H1 (cell line): Measurements from ENCODE around the gene SLC34A1. TPM values are rescaled to one million over a fixed set of nuclear protein-coding genes. Genes with fewer than 3 reads are reported as not detected.

Experiments used
- CTCF ChIA-PET: fragments of 300-600 bp; sonication (Branson Sonifier 250); formaldehyde crosslinking; loops from one replicate; lab custom pipeline; 2021; ENCODE audit not compliant: partially characterized antibody; lab: Charles Lee
- POLR2A ChIA-PET: fragments of 300-600 bp; sonication (Branson Sonifier 250); formaldehyde crosslinking; loops from one replicate; lab custom pipeline; 2021; ENCODE audit warnings: inconsistent platforms; ENCODE audit not compliant: partially characterized antibody; lab: Charles Lee
- DNase-seq, 2 experiments: peaks; one replicate each; pipeline versions ENCODE4 v3.0.0 to v3.0.0-alpha.2; 2010 to 2022; ENCODE audit warnings: low spot score in 2 of 2, low read depth in 1 of 2, mixed read lengths in 1 of 2
- FAIRE-seq: peaks from 2 replicates; lab custom pipeline; 2011; peaks lifted over from hg19 to GRCh38; lab: Jason Lieb, UNC
- H2AFZ ChIP-seq: 2 replicates; pipeline ENCODE4 v1.8.1; 2012; ENCODE audit warnings: low read length, inconsistent platforms
- H2AK5ac ChIP-seq: 2 replicates; pipeline ENCODE4 v1.6.1; 2013; ENCODE audit warnings: low read depth, low read length
- H2BK120ac ChIP-seq: replicated peaks from 2 replicates; pipeline ENCODE3; 2013; ENCODE audit warnings: low read depth, low read length, inconsistent platforms
- H2BK12ac ChIP-seq: 2 replicates; pipeline ENCODE4 v1.6.1; 2013; ENCODE audit warnings: low read depth, low read length
- H2BK15ac ChIP-seq: 2 replicates; pipeline ENCODE4 v1.6.1; 2013; ENCODE audit warnings: low read length
- H2BK20ac ChIP-seq: 2 replicates; pipeline ENCODE4 v1.6.1; 2013; ENCODE audit warnings: low read length
- H2BK5ac ChIP-seq: 2 replicates; pipeline ENCODE4 v1.6.1; 2013; ENCODE audit warnings: low read depth, low read length
- H3K14ac ChIP-seq: 2 replicates; pipeline ENCODE4 v1.6.1; 2013; ENCODE audit warnings: inconsistent platforms; ENCODE audit not compliant: insufficient read length
- H3K18ac ChIP-seq: 2 replicates; pipeline ENCODE4 v1.6.1; 2013; ENCODE audit warnings: low read length; ENCODE audit errors: extremely low read depth
- H3K23ac ChIP-seq: 2 replicates; pipeline ENCODE4 v1.6.1; 2013; ENCODE audit warnings: inconsistent platforms; ENCODE audit not compliant: insufficient read length
- H3K23me2 ChIP-seq: 2 replicates; pipeline ENCODE4 v1.6.1; 2013; ENCODE audit warnings: low read depth, low read length
- H3K27ac ChIP-seq: 2 replicates; pipeline ENCODE4 v1.6.1; 2011; ENCODE audit warnings: low read depth, low read length, inconsistent platforms
- H3K27me3 ChIP-seq, 4 experiments: replicated peaks in 1 of 4; 1 replicate in 1 of 4; 2 replicates in 3 of 4; pipeline versions ENCODE4 v1.6.1 to v1.8.1; 2011 to 2013; ENCODE audit warnings: low read length in 3 of 4, mild to moderate bottlenecking in 3 of 4, inconsistent platforms in 2 of 4, mixed read lengths in 2 of 4, moderate library complexity in 1 of 4; ENCODE audit not compliant: control insufficient read depth in 3 of 4, insufficient read depth in 3 of 4; ENCODE audit errors: extremely low read depth in 1 of 4
- H3K36me3 ChIP-seq, 4 experiments: 2 replicates each; pipeline versions ENCODE4 v1.6.1 to v1.8.1; 2011 to 2013; ENCODE audit warnings: mild to moderate bottlenecking in 4 of 4, low read length in 3 of 4, moderate library complexity in 2 of 4, control low read depth in 1 of 4, inconsistent platforms in 1 of 4; ENCODE audit not compliant: insufficient read depth in 4 of 4, control insufficient read depth in 2 of 4
- H3K4ac ChIP-seq: replicated peaks from 2 replicates; pipeline ENCODE3; 2013; ENCODE audit warnings: low read length, low read depth, mixed read lengths, inconsistent platforms; ENCODE audit not compliant: insufficient read length
- H3K4me1 ChIP-seq, 4 experiments: replicated peaks in 1 of 4; 1 replicate in 1 of 4; 2 replicates in 3 of 4; pipeline versions ENCODE4 v1.6.1 to v1.8.1; 2011 to 2013; ENCODE audit warnings: low read length in 3 of 4, inconsistent platforms in 2 of 4, mixed read lengths in 1 of 4; ENCODE audit not compliant: insufficient read depth in 4 of 4, control insufficient read depth in 3 of 4
- H3K4me2 ChIP-seq, 2 experiments: 2 replicates each; pipeline versions ENCODE4 v1.6.1 to v1.8.1; 2011 to 2013; ENCODE audit warnings: low read depth in 2 of 2, low read length in 2 of 2, control low read depth in 1 of 2, inconsistent platforms in 1 of 2, mild to moderate bottlenecking in 1 of 2; ENCODE audit not compliant: insufficient read depth in 1 of 2
- H3K4me3 ChIP-seq, 4 experiments: fragments of 200-600, 300-600 bp in 1 of 4; sonication (generic), shearing (Covaris generic), sonication (Bioruptor Twin) in 1 of 4; 2 replicates each; pipeline versions ENCODE4 v1.5.1 to v1.8.1; 2011 to 2016; ENCODE audit warnings: low read length in 4 of 4, low read depth in 3 of 4, control low read depth in 2 of 4, inconsistent platforms in 2 of 4, mild to moderate bottlenecking in 2 of 4, mixed read lengths in 1 of 4, moderate library complexity in 1 of 4; ENCODE audit not compliant: insufficient read depth in 2 of 4; ENCODE audit errors: extremely low read depth in 1 of 4
- H3K56ac ChIP-seq: replicated peaks from 2 replicates; pipeline ENCODE3; 2013; ENCODE audit warnings: low read depth, mild to moderate bottlenecking, mixed read lengths, low read length, inconsistent platforms; ENCODE audit not compliant: insufficient read length
- H3K79me1 ChIP-seq: 2 replicates; pipeline ENCODE4 v1.6.1; 2013; ENCODE audit warnings: low read depth, low read length, control low read depth
- H3K79me2 ChIP-seq, 2 experiments: 2 replicates each; pipeline versions ENCODE4 v1.6.1 to v1.8.1; 2012 to 2013; ENCODE audit warnings: low read length in 2 of 2, mild to moderate bottlenecking in 2 of 2, inconsistent platforms in 1 of 2; ENCODE audit not compliant: insufficient read depth in 2 of 2, control insufficient read depth in 1 of 2
- H3K9ac ChIP-seq, 4 experiments: replicated peaks in 1 of 4; 1 replicate in 1 of 4; 2 replicates in 3 of 4; pipeline versions ENCODE4 v1.6.1 to v1.8.1; 2011 to 2013; ENCODE audit warnings: low read depth in 3 of 4, low read length in 3 of 4, control low read depth in 2 of 4, mild to moderate bottlenecking in 2 of 4, moderate library complexity in 2 of 4, inconsistent platforms in 1 of 4; ENCODE audit errors: extremely low read depth in 1 of 4
- H3K9me3 ChIP-seq, 2 experiments: 2 replicates each; pipeline versions ENCODE4 v1.6.1 to v1.8.1; 2012 to 2013; ENCODE audit warnings: mild to moderate bottlenecking in 2 of 2, moderate library complexity in 2 of 2, control low read depth in 1 of 2, inconsistent platforms in 1 of 2, low read depth in 1 of 2, low read length in 1 of 2, mixed read lengths in 1 of 2; ENCODE audit not compliant: insufficient read depth in 2 of 2
- H4K20me1 ChIP-seq, 2 experiments: replicated peaks in 1 of 2; 2 replicates each; pipeline versions ENCODE3 to v1.8.1; 2011 to 2013; ENCODE audit warnings: inconsistent platforms in 2 of 2, low read length in 2 of 2, mild to moderate bottlenecking in 1 of 2; ENCODE audit not compliant: insufficient read depth in 2 of 2, control insufficient read depth in 1 of 2
- H4K5ac ChIP-seq: 2 replicates; pipeline ENCODE4 v1.6.1; 2013; ENCODE audit warnings: low read length, low read depth, mixed read lengths, inconsistent platforms; ENCODE audit not compliant: insufficient read length
- H4K8ac ChIP-seq: 2 replicates; pipeline ENCODE4 v1.8.0; 2013; ENCODE audit warnings: mild to moderate bottlenecking, moderate library complexity, low read length, inconsistent platforms; ENCODE audit not compliant: insufficient read depth; ENCODE audit errors: extremely low read depth
- H4K91ac ChIP-seq: replicated peaks from 2 replicates; pipeline ENCODE3; 2013; ENCODE audit warnings: low read length, mixed read lengths, inconsistent platforms; ENCODE audit not compliant: insufficient read length
- EZH2 ChIP-seq: fragments of 200-600 bp; sonication (generic); IDR thresholded peaks from 2 replicates; pipeline ENCODE4 v1.7.1; 2012; ENCODE audit warnings: low read depth, mild to moderate bottlenecking, moderate library complexity, low read length, inconsistent platforms; ENCODE audit not compliant: severe bottlenecking
- MAFK ChIP-seq: IDR thresholded peaks from 2 replicates; pipeline ENCODE4 v1.6.1; 2012; ENCODE audit warnings: low read depth, mild to moderate bottlenecking, improper control_type of control experiment, low read length
- POU5F1 ChIP-seq: IDR thresholded peaks from 2 replicates; pipeline ENCODE4 v1.6.1; 2011; ENCODE audit warnings: low read depth, mild to moderate bottlenecking, low read length, moderate library complexity
- SP4 ChIP-seq: IDR thresholded peaks from 2 replicates; pipeline ENCODE4 v1.6.1; 2012; ENCODE audit warnings: low read length, inconsistent platforms
- TBP ChIP-seq: IDR thresholded peaks from 2 replicates; pipeline ENCODE4 v1.6.1; 2011; ENCODE audit warnings: low read depth, low read length, improper control_type of control experiment
- WGBS, 2 experiments: shearing (Covaris generic) in 1 of 2; methylation state at CpG; one replicate each; pipeline versions ENCODE4 v1.1.6 to v1.1.7; 2013 to 2015; ENCODE audit warnings: low lambda C conversion rate in 2 of 2, mixed read lengths in 2 of 2, inconsistent platforms in 1 of 2, low coverage in 1 of 2, missing lambda C conversion rate in 1 of 2; ENCODE audit not compliant: insufficient replicate concordance in 2 of 2, insufficient coverage in 1 of 2, insufficient read length in 1 of 2; ENCODE audit errors: extremely low coverage in 1 of 2, missing lambda C conversion rate in 1 of 2; 5-methylcytosine and 5-hydroxymethylcytosine counted together
- polyA plus RNA-seq, 7 experiments: library from polyadenylated mRNA; depleted of rRNA in 3 of 7; stranded (reverse) in 5 of 7; unstranded in 2 of 7; fragments of >200 nt in 5 of 7; fragments of 200-250 nt in 2 of 7; gene quantifications; 1 replicate in 5 of 7; 2 replicates in 1 of 7; 4 replicates in 1 of 7; pipeline versions ENCODE4 v1.2.1 to v1.2.3, GENCODE V29; 2011 to 2013; ENCODE audit warnings: missing spikeins in 2 of 7, mixed read lengths in 2 of 7
- total RNA-seq: library from RNA; stranded (reverse); fragmentation: NEBNext Ultra II Directional; extraction: Animal tissue kit (Norgen Biotek cat#: 25700); gene quantifications from 2 replicates; pipeline ENCODE4 v1.2.1, GENCODE V29; 2021

Gene SLC34A1
- total and polyA plus RNA-seq, 2 of the 8 experiments (the other 6 are each of a cell fraction or from before 2014, with no cell fraction given) = not detected

- ChIA-PET CTCF (interaction anchor here (0.7 to 10.5 kb wide), 16 partner anchors 7 to 100 kb away, joined by 3 to 343 read pairs (median 4); partner anchors contain the start of genes PRR7 and SLC34A1), POLR2A (interaction anchor here (0.6 to 2.5 kb wide), 12 partner anchors 11 to 46 kb away, joined by 3 to 10 read pairs (median 3); partner anchors contain the start of gene PRR7)
- no peak for DNase-seq
- 89% methylated on average over 9 of the region's 9 CpGs; no CpG with 5 or more reads in 1 of the 2 experiments for WGBS, 2 experiments
- Histone ChIP-seq H4K5ac (no peak within 1 kb of the TSS), H3K36me3 (no peaks in the 10 kb centered on the region), H3K79me2 (no peaks in the 10 kb centered on the region), H2AFZ (no peak within 1 kb of the TSS), H2BK5ac (no peak within 1 kb of the TSS), H3K9ac (no peak within 1 kb of the TSS), H3K4me3 (no peak within 1 kb of the TSS), H3K27ac (no peak within 1 kb of the TSS), H3K23ac (no peak within 1 kb of the TSS), H3K4ac (no peak within 1 kb of the TSS), H3K9me3 (no peaks in the 10 kb centered on the region), H4K91ac (no peak within 1 kb of the TSS), H3K23me2 (peaks cover 3% of the 10 kb centered on the region; the same call in 1 of the 2 replicates), H2BK120ac (no peak within 1 kb of the TSS), H4K20me1 (no peaks in the 10 kb centered on the region), H3K4me1 (peaks cover 0 to 7% (median 3%) of the 10 kb centered on the region in 4 experiments; a peak in 4 of 7 replicates), H3K79me1 (no peaks in the 10 kb centered on the region), H2AK5ac (no peak within 1 kb of the TSS), H2BK12ac (no peak within 1 kb of the TSS), H3K4me2 (no peak within 1 kb of the TSS), H2BK20ac (no peak within 1 kb of the TSS), H3K14ac (no peak within 1 kb of the TSS), H2BK15ac (no peak within 1 kb of the TSS), H3K56ac (no peak within 1 kb of the TSS), H3K18ac (no peak within 1 kb of the TSS), H3K27me3 (peaks cover 13 to 43% (median 19%) of the 10 kb centered on the region in 4 experiments; a peak in 6 of 7 replicates), H4K8ac (no peak within 1 kb of the TSS)
- TF ChIP-seq TBP (no peak), SP4 (no peak), EZH2 (no peak), POU5F1 (no peak), MAFK (no peak)
- FAIRE-seq = no peak
Observed at GRCh38 chr5:177409043-177409801, 25.0 kb downstream of the SLC34A1 start, which contains the start of gene F12. F12 (minus strand) TSS chr5:177409564; CDS start chr5:177409527, 37 bp downstream.
